AG04450 (cell line): ENCODE results near the gene CADM4. TPM values are rescaled to one million over a fixed set of nuclear protein-coding genes. Genes with fewer than 3 reads are reported as not detected.

Experiments
- CTCF ChIA-PET: fragments of 300-600, 350-600 bp; formaldehyde crosslinking; extraction: SDS; loops from one replicate; lab custom pipeline; 2022; ENCODE audit warnings: antibody characterized with exemption, inconsistent platforms; lab: Charles Lee
- POLR2A ChIA-PET: fragments of 350-600 bp; formaldehyde crosslinking; extraction: SDS; loops from one replicate; lab custom pipeline; 2021; ENCODE audit warnings: antibody characterized with exemption, inconsistent platforms; lab: Yijun Ruan, JAX
- DNase-seq: peaks from one replicate; pipeline ENCODE4 v3.0.0-alpha.2; 2011; ENCODE audit warnings: low read depth, low spot score
- H3K27ac ChIP-seq: one replicate; pipeline ENCODE4 v1.5.1; 2012; ENCODE audit warnings: low read depth, low read length, control low read depth
- H3K27me3 ChIP-seq: one replicate; pipeline ENCODE4 v1.6.0; 2012; ENCODE audit warnings: low read length; ENCODE audit not compliant: control insufficient read depth, insufficient read depth
- H3K4me3 ChIP-seq: 2 replicates; pipeline ENCODE4 v1.5.1; 2011; ENCODE audit warnings: mild to moderate bottlenecking, low read depth, low read length, control low read depth
- H3K9me3 ChIP-seq: 2 replicates; pipeline ENCODE4 v1.5.1; 2012; ENCODE audit warnings: low read length; ENCODE audit not compliant: control insufficient read depth, insufficient read depth
- polyA plus RNA-seq: library from polyadenylated mRNA; depleted of rRNA; stranded (reverse); fragments of >200 nt; gene quantifications from 2 replicates; pipeline ENCODE4 v1.2.3, GENCODE V29; 2011
- TF ChIP-seq, protein P1 (sequence below): IDR thresholded peaks from 2 replicates; pipeline ENCODE4 v1.5.1; 2011; ENCODE audit warnings: low read depth, low read length, control low read depth, inconsistent platforms

The CADM4 gene
- polyA plus RNA-seq, 1 experiment: 3.7 TPM

DNA sequence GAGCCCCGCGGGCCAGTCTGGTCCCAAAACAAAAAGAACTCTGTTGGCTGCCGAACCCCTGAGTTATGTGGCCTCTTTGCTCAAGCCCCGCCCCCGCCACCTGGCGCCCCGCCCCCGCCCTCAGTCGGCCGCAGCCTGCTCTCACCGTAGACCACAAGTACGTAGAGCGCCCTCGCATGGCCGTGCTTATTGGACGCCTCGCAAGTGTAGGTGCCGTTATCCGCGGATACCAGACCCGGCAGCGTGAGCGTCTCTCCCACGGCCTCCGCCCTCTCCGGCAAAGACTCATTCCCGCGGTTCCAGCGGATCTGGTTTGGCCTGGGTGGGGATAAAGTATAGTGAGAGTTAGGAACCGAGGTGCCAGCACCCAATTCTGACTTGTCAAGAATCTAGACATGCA, 14.7 kb downstream of the CADM4 start:
- Histone ChIP-seq H3K9me3 (peaks cover 5% of the 10 kb centered on the region; the same call in 1 of the 2 replicates), H3K27me3 (no peaks in the 10 kb centered on the region), H3K27ac (no peak overlapping the region), H3K4me3 (no peak overlapping the region)
- no peak for DNase-seq
- CTCF ChIA-PET: no interaction called here
- TF ChIP-seq, protein P1, sequence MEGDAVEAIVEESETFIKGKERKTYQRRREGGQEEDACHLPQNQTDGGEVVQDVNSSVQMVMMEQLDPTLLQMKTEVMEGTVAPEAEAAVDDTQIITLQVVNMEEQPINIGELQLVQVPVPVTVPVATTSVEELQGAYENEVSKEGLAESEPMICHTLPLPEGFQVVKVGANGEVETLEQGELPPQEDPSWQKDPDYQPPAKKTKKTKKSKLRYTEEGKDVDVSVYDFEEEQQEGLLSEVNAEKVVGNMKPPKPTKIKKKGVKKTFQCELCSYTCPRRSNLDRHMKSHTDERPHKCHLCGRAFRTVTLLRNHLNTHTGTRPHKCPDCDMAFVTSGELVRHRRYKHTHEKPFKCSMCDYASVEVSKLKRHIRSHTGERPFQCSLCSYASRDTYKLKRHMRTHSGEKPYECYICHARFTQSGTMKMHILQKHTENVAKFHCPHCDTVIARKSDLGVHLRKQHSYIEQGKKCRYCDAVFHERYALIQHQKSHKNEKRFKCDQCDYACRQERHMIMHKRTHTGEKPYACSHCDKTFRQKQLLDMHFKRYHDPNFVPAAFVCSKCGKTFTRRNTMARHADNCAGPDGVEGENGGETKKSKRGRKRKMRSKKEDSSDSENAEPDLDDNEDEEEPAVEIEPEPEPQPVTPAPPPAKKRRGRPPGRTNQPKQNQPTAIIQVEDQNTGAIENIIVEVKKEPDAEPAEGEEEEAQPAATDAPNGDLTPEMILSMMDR: 0 out of 2 replicates have a peak, but pooled peaks have one; percentile 1
- POLR2A ChIA-PET: no interaction called here

DNA sequence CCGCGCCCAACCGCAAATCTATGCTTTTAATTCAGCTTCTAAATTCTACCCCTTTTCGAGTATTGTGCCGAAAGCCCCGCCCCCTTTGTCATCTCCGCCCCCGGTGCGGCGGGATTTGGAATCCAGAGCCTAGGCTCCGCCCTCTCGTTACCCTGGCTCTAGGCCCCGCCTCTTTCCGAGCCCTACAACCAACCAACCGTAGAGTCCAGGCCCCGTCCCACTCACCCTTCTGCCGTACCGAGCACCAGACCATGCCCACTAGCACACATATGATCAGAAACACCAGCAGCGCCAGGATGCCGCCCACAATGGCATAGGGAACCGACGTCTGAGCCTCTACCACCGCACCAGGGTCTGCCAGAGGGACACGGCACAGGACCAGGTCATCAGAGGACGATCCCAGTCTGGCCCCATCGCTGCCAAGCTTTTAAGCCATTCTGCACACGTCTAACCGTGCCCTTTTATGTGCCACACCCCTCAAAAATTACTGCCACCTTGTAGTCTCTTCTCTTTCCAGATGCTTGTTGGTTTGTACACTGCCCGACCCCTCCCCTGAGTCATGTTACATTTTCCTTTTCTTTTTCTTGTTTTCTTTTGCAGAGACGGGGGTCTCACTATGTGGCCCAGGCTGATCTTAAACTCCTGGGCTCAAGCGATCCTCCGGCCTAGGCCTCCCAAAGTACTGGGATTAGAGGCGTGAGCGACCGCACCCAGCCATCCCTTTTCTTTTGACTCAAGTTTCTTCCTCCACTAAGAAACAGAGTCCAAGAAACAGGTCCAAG, 15.6 kb downstream of the CADM4 start:
- Histone ChIP-seq H3K27ac (no peak overlapping the region), H3K27me3 (no peaks in the 10 kb centered on the region), H3K9me3 (peaks cover 5% of the 10 kb centered on the region; the same call in 1 of the 2 replicates), H3K4me3 (no peak overlapping the region)
- ChIA-PET POLR2A (no interaction called here), CTCF (no interaction called here)
- TF ChIP-seq, protein P1: no peak
- DNase-seq: no peak

DNA sequence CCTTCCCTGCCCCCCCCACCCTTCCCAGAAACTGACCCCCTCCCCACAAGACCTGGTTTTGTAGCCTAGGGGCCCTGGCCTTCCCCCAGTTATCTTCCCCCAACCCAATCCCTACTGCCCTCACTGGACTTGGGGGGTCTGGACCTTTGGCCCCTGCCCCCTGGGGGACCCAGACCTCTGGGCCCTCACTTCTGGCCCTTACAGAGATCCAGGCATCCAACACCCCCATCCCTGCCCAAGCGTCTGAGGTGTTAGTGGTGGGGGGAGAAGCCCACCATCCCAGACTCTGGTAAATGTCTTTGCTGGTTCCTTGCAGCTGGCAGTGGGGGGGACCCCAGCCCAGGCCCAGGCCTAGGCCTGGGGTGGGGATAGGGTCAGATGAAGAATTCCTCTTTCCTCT, 16.7 kb downstream of the CADM4 start:
- Histone ChIP-seq H3K4me3 (no peak overlapping the region), H3K27me3 (no peaks in the 10 kb centered on the region), H3K27ac (no peak overlapping the region), H3K9me3 (peaks cover 5% of the 10 kb centered on the region; the same call in 1 of the 2 replicates)
- no peak for DNase-seq
- ChIA-PET CTCF (no interaction called here), POLR2A (no interaction called here)
- TF ChIP-seq, protein P1: no peak

DNA sequence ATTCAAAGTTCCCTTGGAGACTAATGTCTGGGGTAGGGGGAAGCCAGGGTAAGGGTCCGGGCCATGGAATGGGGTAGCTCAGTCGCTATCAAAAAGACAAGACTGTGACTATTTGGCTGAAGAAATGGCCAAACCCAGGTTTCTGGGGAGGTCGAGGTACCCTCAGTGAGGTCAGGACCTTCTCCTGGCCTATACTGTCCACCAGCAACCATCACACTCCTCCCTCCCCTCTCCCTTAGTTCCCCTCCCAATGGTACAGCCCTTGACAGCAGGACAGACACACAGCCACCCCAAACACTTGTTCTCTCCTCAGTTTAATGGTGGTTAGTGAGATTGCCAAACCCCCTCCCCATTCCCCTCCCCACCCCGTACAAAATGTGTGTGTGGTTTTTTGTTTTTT, 17.6 kb downstream of the CADM4 start:
- ChIA-PET CTCF (no interaction called here), POLR2A (no interaction called here)
- no peak for DNase-seq

More for the DNA sequence above, 17.6 kb downstream of the CADM4 start:
- TF ChIP-seq, protein P1: no peak
- no peak overlapping the region for H3K4me3 ChIP-seq
- no peaks in the 10 kb centered on the region for H3K27me3 ChIP-seq
- no peak overlapping the region for H3K27ac ChIP-seq
- H3K9me3 ChIP-seq: peaks cover 5% of the 10 kb centered on the region; the same call in 1 of the 2 replicates
